GM18498 (cell line): ENCODE data around the gene XPNPEP1.

Source experiments
- ATAC-seq: cut with Tn5 transposase; IDR thresholded peaks from one replicate; pipeline ENCODE4 v1.9.1; 2021; ENCODE audit warnings: mild to moderate bottlenecking, moderate library complexity; ENCODE audit not compliant: unreplicated experiment

Gene XPNPEP1

DNA sequence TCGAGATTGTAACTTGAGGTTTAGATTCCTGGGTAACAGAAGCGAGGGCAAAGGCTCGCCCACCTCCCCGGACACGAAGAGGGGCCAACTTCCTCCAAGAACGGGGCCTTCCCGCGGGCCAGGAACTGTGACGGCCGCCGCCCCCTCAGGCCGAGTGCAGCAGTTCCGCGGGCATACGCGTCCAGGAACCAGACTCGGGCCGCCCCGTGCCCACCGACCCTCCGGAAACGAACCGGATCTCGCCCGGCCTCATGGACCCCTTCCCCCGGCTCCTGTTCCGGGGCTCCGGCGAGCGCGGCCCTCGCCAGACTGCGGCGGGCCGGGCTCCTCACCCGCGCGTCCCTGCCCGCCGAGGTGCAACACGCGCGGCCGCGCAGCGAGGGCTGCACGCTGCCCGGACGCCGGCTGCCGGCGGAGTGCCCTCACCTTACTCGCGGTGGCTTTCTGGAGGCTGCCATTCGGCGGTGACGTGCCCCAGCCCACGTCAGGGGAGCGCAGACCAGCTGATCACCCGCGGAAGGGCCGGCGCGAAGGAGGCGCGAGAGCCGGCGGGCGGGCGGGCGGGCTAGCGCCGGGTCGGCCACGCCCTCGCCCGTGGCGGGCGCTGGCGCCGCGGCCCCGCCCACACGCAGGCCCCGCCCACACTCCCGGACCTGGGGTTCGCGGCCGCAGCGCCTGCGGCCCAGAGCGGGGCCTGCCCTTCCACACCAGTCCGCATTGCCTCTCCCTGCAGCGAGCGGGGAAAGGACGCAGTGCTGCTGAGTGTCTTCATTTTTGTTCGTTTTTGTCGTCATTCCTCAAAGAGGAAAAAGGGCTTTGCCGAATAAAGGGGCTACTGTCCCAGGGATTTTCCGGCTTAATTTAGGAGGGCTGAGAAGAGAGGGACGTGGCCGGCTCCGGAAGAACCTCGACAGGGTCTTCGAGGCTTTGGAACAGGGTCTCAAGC, at the start of gene XPNPEP1:
TSS of gene XPNPEP1 (minus strand) at position 536 of the 946 bp plus-strand sequence. CDS start at position 458, 78 bp downstream.
- peak; percentile 96 for ATAC-seq

DNA sequence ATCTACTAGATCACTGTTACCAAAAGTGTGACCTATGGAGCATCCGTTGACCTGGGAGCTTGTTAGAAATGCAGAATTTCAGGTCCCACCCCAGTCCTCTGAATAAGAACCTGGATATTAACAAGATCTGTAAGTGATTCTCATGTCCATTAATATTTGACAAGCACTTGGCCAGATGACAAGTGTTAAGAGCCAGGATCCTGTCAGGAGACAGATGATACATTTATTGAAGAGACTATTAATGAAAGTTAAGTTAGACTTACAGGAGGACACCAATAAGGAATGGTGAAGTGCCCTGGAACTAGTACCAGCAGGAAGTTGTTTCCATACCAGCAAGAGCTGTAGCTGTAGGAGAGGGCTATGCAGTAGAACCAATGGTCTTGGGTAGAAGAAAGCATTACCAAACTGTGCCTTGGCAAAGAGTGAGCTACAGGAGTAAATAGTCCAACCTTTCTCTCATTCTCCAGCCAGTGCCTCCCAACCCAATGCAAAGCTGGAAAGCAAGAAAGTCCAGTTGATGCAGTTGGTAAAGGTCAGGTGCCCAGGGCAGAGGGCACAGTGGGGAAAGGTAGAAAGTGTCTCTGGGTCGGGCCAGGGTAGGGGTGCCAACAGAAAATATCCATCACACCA, 49.2 kb upstream of the XPNPEP1 start:
- ATAC-seq, result no peak

DNA sequence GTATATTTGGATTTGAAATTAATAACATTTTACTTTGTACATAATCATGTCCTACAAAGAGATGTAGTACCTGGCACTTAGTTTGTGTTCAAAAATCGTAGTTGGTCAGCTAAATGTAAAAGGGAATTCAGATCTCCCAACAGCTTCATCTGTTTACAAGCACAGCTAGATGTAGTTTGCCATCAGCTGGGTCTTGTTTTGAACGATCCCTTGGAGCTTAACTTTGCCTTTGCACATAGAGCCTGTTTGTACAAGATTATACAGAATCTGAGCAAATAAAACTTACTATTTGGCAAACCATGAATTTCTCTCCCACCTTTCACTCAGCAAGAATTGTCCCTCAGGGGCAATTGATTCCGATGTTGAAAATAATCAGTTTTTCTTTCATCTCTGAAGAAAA, 48.3 kb upstream of the XPNPEP1 start:
- ATAC-seq, result no peak

DNA sequence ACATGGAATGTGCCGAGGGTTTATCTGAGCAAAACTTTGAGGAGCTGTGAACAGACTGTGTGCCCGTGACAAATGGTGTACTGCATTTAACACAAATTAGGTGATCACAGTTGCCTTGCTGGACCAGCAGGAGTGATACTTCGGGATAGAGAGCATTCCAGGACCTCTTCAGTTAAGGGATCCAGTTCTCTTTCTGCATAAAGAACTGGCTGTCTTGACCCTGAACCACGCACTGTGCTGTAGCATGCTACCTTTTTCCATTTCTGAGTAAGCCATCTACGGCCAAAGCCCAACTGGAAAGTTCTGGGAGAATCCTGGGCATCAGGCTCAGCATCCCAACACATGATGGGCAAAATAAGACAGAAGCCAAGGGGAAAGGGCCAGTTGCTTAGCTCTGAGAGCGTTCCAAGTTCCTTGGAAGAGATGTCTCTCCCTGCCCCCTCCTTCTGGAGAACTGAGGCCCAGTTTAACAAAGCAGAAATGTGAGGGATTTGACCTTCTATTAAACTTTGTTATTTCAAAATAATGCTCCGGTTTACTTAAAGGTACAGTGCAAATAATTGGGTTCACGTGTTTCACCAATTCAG, 46.5 kb upstream of the XPNPEP1 start:
- no peak for ATAC-seq

DNA sequence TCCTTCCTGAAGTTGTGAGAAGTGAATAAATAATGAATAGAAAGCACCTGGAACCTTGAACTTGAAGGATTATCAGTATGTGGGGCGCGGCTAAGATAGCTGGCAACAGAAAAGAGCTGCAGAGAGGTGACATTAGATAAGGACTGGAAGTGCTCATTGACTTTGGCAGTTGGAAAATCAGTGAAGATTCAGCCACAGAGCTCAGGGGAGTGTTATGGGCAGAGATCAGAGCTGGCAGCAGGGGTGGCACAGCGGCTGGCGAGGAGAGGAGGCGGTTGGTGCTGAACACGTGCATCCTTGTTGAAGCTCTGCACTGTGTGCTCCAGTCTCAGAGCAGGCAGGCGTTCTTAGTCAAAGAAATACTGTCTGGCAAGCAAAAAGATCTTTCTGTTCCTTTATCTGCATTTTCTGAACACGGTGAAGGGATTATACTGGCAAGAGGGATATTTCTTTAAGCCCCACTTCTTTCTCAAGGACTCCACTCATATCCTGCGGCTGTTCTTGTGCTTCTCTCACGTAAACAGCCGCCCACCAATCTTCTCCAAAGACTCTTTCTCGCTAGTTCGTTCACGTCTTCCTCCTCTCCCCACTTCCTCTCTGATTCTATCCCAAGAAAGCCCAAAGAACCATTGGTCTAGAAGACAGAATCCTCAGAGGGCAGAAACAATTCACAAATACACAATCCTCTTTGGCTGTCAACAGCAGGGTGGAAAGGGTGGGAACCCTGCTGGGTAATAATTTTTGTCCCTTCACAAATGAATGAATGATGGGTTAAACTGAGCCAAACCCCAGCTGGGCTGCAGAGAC, 45.8 kb upstream of the XPNPEP1 start:
- no peak for ATAC-seq

DNA sequence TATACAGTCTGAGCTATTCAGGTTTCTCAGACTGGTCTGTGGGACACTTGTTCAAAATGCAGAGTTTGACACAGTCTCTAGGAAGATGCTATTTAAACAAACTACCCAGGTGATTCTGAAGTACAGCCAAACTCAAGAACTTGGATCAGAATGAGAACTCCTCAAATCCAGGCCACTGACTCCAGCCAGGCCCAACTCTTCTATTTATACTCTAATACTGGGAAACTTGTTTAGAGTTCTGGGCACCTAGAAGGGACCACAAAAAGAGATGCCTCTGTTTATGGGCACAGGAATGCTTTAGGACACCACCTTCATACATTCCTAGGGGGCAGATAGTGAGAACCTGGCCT, 44.4 kb upstream of the XPNPEP1 start:
- ATAC-seq, result no peak

DNA sequence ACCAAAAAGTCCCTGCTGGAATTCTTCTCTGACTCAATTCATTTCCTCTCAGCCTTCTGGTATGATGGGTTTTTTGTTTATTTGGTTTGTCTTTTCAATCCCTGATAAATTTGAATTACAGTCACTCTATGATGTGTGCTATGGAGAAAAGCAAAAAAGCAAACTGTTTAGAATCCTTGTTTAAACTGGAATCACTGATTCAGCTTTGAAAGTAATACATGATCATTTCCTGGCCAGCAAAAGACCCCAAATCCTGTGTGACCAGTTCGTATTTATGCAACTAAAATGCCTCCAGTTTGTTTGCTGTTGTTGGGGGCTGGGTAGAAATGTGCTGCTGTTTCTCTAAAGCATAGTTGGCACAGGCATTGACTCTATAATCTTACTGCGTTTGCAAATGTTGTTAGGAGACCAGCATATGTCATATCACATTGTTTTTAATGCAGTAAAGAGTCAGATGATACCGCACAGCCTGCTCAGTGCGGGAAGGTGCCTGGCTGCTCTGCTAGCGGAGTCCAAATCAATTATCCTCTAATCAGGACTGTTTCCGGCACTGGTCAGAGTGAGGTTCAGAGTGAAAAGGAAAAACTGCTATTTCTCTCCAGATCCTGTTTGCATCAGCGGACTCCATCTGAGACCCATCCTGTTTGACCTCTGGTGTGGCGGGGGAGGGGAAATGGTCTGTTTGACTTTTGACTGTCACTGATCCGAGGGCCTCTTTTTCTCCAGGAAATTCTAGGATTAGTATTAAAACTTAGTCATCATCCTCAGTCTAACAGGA, 43.8 kb upstream of the XPNPEP1 start:
- no peak for ATAC-seq

DNA sequence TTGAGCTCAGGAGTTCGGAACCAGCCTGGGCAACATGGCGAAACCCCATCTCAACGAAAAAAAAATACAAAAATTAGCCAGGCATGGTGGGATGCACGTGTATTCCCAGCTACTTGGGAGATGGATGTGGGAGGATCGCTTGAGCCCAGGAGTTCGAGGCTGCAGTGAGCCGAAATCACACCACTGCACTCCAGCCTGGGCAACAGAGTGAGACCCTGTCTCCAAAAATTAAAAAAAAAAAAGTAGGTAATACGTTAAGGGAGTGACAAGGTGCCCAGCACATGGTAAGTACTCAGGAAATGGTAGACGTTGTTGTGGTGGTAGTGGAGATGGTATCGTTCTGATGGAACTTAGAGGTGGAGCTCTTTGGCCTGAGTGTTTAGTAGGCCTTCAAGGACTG, 41.0 kb upstream of the XPNPEP1 start:
- no peak for ATAC-seq

DNA sequence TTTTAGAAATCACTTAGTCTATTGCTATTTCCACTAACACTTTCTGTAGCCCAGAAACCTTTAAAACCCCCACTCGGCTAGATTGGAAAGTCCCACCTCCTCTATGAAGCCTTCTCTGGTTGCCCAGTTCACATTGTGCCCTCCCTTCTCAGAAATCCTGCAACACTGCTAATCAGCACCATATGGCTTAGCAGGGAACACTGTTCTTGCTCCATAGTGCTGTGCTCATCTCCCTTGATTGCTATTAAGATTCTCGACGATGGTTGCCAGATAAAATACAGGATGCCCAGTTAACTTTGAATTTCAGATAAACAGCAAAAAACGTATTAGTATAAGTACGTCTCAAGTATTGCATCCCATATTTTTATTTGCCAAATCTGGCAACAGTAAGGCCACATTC, 40.1 kb upstream of the XPNPEP1 start:
- ATAC-seq, result no peak

DNA sequence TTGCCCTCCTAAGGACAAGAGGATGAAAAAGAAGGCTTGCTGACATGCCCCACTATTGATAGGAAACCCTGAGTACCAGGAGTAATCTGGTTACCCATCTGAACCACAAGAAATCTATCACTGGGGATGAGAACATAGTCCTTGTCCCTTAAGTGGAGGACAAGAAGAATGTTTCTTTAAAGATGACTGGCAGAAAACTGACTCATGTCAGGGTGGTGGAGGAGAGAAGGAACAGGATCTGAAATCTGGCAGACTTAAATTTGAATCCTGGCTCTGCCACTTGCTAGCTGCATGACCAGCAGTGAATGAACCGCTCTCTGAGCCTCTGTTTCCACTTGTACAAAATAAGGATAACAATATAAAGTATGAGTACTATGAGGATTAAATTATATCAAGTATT, 38.9 kb upstream of the XPNPEP1 start:
- ATAC-seq, result no peak

DNA sequence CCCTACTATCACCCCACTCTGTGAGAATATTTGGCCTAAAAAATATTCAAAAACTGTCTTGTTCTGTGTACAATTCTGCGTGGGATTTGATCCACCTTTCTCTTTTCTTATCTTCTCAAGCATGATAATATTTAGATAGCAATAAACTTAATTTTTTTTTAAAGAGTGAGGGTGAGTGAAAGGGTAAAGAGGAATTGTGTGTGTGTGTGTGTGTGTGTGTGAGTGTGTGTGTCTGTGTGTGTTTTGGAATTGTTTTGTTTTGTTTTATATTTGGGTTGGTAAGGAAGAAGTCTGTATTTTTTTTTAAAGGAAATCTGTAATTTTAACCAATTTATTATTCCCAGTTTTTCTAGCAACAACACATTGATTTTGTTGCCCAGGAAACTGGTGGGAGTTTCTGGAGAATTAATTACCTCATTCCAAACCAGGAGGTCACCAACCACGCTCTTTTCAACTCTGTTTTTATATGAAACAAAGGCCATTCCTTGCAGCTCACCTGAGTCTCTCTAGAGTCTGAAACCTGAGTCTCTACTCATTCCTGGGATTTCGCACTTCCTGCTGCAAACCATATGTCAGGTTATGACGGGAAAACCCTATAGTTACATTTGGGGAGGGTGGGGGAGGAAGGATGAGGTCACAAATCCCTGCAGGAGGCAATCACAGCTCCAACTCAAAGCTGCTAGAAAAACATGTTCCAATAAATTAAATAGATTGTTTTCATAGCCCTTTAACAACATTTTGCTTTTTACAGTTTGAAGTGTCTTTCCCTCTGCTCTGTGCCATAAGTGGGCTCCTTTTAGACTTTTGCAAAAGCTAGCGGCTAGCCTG, 38.1 kb upstream of the XPNPEP1 start:
- no peak for ATAC-seq

DNA sequence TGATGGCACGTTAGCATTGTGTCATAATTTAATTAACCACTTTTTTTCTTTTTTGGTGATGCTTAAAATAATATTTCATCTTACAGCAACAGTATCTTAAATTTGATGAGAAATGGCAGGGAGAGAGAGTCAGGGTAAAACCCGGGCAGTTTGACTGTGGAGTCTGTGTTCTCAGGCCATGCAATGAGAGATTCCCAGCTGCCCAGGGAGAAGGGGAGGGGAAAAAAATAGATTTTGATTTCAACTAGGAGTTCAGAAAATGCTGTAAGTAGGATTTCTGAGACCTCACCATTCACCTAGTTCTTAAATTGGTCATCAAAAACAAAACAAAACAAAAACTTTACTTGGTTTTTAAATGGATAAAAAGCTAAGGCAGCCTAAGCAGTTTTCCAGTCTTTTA, 37.4 kb upstream of the XPNPEP1 start:
- ATAC-seq, result no peak

DNA sequence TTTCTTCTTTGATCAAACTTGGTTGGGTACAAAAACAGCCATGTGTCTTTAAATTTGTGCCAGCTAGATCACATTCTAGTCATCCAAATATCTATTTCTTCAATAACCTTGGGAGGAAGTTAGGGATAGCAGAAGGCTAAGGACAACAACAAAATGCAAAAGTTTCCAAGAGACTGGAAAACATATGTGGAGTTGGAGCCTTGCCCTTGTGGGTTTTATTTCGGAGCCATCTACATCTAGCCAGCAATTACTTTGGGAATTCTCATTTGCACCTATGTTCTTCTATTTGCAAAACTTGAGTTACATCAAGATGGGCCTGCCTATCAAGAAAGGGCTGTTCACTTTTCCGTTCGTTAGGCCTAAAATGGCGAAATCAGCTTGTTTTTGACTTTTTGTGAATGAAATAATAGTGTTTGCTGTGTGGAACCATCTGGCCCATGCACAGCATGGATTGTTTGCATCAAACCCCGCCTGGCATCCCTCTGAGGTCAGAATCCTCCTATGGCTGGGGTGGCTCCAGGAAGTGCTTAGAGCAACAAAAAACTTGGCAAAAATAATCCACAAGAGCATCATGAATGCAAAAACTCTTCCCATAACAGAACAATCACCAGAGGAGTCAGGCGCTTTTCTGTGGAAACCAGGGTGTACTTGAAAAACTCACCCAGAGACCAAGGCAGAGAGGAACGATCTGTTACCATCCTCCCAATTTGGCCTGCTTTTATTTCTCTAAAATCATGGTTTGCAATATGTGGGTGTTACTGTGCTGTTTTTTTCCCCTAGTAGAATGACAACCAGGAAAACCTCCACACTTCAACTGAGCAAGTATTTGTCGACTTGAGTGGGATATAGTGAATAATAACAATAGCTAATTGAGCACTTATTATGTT, 36.2 kb upstream of the XPNPEP1 start:
- no peak for ATAC-seq

DNA sequence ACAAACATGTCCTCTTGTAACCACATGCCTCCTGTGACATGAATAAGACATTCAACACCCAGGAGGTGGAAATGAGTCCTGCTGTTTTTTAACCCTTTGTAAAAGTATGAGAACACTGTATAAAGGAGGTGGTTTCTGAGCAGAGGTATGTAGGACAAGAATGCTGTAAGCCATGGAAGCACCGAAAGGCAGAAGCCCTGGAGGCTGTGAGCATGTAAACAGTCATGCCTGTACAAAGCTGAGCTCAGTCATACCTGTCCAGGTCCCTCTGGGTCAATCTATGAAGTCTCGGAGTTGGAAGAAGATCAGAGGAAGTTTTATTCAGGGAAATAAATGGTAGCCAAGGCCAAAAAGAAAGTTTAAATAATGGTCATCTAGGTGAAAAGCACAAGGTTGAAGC, 34.7 kb upstream of the XPNPEP1 start:
- ATAC-seq, result no peak

DNA sequence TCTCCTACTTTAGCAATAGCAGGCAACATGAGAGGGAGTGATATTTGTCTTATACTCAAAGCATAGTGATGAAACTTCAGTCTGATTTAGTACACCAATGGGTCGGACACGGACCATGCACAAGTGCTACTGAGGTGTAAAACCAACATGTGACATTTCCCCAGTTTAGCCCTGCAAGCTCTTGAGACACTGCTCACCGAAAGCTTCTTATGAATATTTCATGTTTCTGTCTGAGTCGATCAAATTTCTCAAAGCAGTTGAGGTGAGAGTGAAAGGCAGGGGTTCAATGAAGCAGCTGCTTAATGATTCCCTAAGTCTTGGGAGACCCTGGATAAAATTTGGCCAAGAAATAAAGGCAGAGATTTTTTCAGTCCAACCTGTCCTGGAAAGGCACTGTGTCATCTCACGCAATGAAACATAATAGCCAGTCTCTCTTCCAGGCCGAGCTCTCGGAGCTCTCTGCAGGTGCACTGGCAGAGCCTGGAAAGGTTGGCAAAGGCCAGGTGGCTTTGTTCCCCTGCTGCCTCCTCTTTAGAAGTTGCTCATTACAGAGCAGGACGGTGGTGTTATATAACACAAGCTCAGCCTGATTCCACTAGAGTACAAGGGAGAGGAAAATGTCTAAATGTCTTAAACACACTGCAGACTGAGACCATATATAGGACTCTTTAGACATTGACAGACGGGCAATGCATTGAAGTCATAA, 33.9 kb upstream of the XPNPEP1 start:
- ATAC-seq, result peak; percentile 95

DNA sequence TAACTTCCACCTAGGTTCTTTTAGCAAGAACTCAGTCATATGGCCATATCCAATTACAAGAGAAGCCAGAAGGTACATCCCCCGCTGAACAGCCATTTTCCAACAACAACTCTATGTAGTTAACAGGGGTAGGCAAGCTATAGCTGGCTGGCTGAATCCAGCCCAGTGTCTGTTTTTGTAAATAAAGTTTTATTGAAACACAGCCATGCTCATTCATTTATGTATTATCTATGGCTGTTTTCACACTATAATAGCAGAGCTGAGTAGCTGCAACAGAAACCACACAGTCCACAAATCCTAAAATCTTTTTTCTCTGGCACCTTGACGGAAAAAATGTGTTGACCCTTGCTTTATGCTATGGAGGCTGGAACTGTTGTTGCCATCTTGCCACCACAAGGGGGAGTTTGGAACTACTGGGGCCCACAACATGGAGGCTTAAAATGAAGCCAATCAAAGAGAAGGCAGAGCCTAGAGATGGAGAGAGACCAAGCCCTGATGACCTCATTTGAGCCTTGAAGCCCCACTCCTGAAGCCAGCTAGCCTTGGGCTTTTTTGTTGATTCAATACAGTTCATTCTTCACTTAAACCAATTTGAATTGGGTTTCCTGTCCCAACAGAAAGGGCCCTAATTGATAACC, 33.3 kb upstream of the XPNPEP1 start:
- ATAC-seq, result peak; percentile 81

DNA sequence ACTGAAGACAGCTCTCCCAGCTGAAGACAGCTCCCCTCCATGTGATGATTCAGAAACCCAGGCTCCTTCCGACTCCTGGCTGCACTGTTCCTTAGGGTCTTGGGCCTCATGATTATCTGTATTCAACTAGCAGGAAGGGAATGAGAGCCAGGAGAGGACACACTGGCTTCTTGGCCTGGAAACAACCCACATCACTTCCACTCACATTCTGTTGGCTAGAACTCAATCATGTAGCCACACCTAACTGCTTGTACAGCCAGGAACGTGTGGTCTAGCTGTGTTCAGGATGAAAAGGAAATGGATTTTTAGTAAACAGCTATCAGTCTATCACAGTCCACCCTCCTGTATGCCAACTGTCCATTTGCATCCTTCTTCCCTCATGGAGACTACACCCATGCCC, 30.5 kb upstream of the XPNPEP1 start:
- no peak for ATAC-seq
